Measurements from ENCODE around the gene SUN5. TPM values are rescaled to one million over a fixed set of nuclear protein-coding genes. Genes with fewer than 3 reads are reported as not detected.

SUN5 gene
- total and polyA plus RNA-seq, 2 donors (not counting 1 experiment from before 2014, with no cell fraction given): not detected

DNA sequence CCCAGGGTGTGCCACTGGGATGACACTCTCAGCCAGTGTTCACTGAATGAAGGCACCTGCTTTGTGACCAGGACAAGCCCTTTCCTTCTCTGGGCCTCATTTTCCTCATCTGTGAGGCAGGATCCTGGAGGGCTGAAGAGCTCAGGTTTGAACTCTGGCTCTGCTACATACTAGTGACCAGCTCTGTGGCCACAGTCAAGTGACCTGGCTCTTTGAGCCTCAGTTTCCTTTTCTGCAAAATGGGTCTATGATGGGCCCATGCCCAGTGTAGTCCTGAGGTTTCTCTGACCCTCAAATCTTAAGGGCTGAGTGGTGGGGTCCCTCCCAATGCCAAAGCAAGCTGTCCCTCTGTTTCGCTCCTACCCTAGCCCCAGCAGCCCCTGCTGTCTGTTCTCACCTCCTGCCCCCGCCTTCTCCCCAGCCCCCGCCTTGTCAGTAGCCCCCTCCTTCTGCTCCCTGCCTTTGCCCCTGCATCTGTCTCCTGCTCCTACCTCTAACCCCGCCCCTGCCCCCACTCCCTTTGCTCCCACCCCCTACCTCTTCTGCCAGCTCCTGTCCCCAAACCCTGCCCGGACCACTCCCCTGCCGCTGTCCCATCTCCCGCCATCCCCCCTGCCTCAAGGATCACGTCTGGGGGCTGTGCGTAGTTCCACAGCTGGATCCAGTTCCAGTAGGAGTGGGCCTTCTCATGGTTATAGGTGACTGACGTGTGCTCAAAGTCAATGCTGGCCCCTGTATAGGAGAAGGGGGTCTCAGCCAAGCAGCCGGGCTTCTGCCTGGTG is 17.0 kb downstream of the SUN5 start:
- no peaks in the 10 kb centered on the region for H3K79me2 ChIP-seq (ENCODE audit: control insufficient read depth, insufficient read depth, low read length)
- H3K27me3 ChIP-seq (replicated peaks in 1 of 4; ENCODE audit: control extremely low read depth in 1 of 4, control insufficient read depth in 3 of 4, insufficient read depth in 4 of 4, low read length in 3 of 4): no peaks in the 10 kb centered on the region
- no peak overlapping the region for H2AFZ ChIP-seq (ENCODE audit: insufficient read depth, low read depth, low read length, poor library complexity, severe bottlenecking)
- H4K20me1 ChIP-seq (ENCODE audit: control insufficient read depth, insufficient read depth, low read length, poor library complexity, severe bottlenecking): no peaks in the 10 kb centered on the region
- H3K4me2 ChIP-seq (replicated peaks; ENCODE audit: low read depth, low read length, poor library complexity, severe bottlenecking): no peak overlapping the region
- CTCF ChIA-PET: no interaction called here
- DNase-seq: no peak
- intact Hi-C loops (cut with micrococcal nuclease): no loop called here
- peaks cover 16 to 20% of the 10 kb centered on the region in 2 donors for H3K4me1 ChIP-seq (ENCODE audit: control insufficient read depth in 2 of 2, insufficient read depth in 2 of 2, low read length in 2 of 2)
- WGBS (ENCODE audit: insufficient coverage): 98% methylated on average over 8 of the region's 11 CpGs
- Mint-ChIP-seq H3K4me1 (peaks cover 17% of the 10 kb centered on the region), H3K27ac (no peak overlapping the region), H3K9me3 (ENCODE audit: insufficient read depth) (no peaks in the 10 kb centered on the region), H3K4me3 (no peak overlapping the region), H3K27me3 (no peaks in the 10 kb centered on the region)
- H3K4me3 ChIP-seq (ENCODE audit: control extremely low read depth in 1 of 5, extremely low read depth in 1 of 5, insufficient read depth in 1 of 5, low read depth in 2 of 5, low read length in 4 of 5): no peak overlapping the region
- ATAC-seq (ENCODE audit: low read depth): no peak
- H3K36me3 ChIP-seq (replicated peaks in 1 of 2; ENCODE audit: control extremely low read depth in 1 of 2, control insufficient read depth in 1 of 2, extremely low read depth in 1 of 2, insufficient read depth in 2 of 2, low read length in 1 of 2): no peaks in the 10 kb centered on the region
- H3K9ac ChIP-seq (ENCODE audit: low read length): no peak overlapping the region
- H3K27ac ChIP-seq (ENCODE audit: low read length in 2 of 2): no peak overlapping the region
- TF ChIP-seq EZH2 (IDR thresholded peaks at IDR 0.05; ENCODE audit: borderline replicate concordance, insufficient read depth, low read depth, low read length, poor library complexity, severe bottlenecking): no peak
- TF ChIP-seq, protein P1, sequence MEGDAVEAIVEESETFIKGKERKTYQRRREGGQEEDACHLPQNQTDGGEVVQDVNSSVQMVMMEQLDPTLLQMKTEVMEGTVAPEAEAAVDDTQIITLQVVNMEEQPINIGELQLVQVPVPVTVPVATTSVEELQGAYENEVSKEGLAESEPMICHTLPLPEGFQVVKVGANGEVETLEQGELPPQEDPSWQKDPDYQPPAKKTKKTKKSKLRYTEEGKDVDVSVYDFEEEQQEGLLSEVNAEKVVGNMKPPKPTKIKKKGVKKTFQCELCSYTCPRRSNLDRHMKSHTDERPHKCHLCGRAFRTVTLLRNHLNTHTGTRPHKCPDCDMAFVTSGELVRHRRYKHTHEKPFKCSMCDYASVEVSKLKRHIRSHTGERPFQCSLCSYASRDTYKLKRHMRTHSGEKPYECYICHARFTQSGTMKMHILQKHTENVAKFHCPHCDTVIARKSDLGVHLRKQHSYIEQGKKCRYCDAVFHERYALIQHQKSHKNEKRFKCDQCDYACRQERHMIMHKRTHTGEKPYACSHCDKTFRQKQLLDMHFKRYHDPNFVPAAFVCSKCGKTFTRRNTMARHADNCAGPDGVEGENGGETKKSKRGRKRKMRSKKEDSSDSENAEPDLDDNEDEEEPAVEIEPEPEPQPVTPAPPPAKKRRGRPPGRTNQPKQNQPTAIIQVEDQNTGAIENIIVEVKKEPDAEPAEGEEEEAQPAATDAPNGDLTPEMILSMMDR (IDR thresholded peaks at IDR 0.05): no peak
- H3K9me3 ChIP-seq (ENCODE audit: control extremely low read depth in 1 of 3, control insufficient read depth in 2 of 3, insufficient read depth in 1 of 3, low read length in 2 of 3): peaks cover 0 to 5% (median 0%) of the 10 kb centered on the region in 3 donors
- POLR2A ChIA-PET: no interaction called here

DNA sequence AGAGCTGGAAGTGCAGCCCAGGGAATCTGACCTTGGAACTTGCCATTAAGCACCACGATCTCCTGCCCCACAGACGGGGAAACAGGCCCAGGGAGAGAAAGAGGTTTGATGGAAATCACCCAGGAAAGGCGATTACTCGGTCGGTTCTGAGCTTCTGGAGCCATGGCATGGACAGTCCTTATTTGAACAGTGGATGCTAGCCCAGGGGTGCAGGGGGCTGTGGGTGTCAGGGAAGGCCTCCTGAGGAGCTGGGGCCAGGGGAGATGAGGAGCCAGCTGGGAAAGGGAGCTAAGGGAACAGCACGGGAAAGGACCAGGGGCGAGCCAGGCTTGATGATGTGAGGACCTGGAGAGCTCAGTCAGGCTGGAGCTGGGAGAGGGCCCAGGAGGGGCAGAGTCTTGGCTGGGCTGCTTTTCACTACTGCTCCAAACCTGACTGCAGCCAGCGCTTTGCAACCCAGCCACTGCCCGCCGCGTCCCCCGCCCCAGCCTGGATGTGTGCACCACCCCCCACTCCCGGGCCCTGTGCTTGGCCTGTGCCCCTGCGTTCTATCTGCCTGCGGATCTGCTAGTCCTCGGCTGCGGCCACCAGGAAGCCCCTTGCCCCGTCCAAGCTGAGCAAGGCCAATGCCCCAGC is 17.8 kb downstream of the SUN5 start:
- Mint-ChIP-seq H3K9me3 (ENCODE audit: insufficient read depth) (no peaks in the 10 kb centered on the region), H3K4me3 (no peak overlapping the region), H3K27me3 (no peaks in the 10 kb centered on the region), H3K4me1 (peaks cover 9% of the 10 kb centered on the region), H3K27ac (no peak overlapping the region)
- Histone ChIP-seq H3K9me3 (ENCODE audit: control extremely low read depth in 1 of 3, control insufficient read depth in 2 of 3, insufficient read depth in 1 of 3, low read length in 2 of 3) (peaks cover 0 to 5% (median 0%) of the 10 kb centered on the region in 3 donors), H3K27me3 (replicated peaks in 1 of 4; ENCODE audit: control extremely low read depth in 1 of 4, control insufficient read depth in 3 of 4, insufficient read depth in 4 of 4, low read length in 3 of 4) (no peaks in the 10 kb centered on the region), H4K20me1 (ENCODE audit: control insufficient read depth, insufficient read depth, low read length, poor library complexity, severe bottlenecking) (no peaks in the 10 kb centered on the region), H3K79me2 (ENCODE audit: control insufficient read depth, insufficient read depth, low read length) (no peaks in the 10 kb centered on the region), H3K4me1 (ENCODE audit: control insufficient read depth in 2 of 2, insufficient read depth in 2 of 2, low read length in 2 of 2) (peaks cover 8 to 12% of the 10 kb centered on the region in 2 donors), H3K36me3 (replicated peaks in 1 of 2; ENCODE audit: control extremely low read depth in 1 of 2, control insufficient read depth in 1 of 2, extremely low read depth in 1 of 2, insufficient read depth in 2 of 2, low read length in 1 of 2) (no peaks in the 10 kb centered on the region), H3K4me3 (ENCODE audit: control extremely low read depth in 1 of 5, extremely low read depth in 1 of 5, insufficient read depth in 1 of 5, low read depth in 2 of 5, low read length in 4 of 5) (no peak overlapping the region), H3K4me2 (replicated peaks; ENCODE audit: low read depth, low read length, poor library complexity, severe bottlenecking) (no peak overlapping the region), H3K27ac (ENCODE audit: low read length in 2 of 2) (no peak overlapping the region), H2AFZ (ENCODE audit: insufficient read depth, low read depth, low read length, poor library complexity, severe bottlenecking) (no peak overlapping the region), H3K9ac (ENCODE audit: low read length) (no peak overlapping the region)
- DNase-seq (no peak), ATAC-seq (ENCODE audit: low read depth) (no peak)
- intact Hi-C loops (cut with micrococcal nuclease): no loop called here
- CTCF ChIA-PET: no interaction called here
- 94% methylated on average over 14 of the region's 18 CpGs for WGBS (ENCODE audit: insufficient coverage)
- POLR2A ChIA-PET: no interaction called here
- TF ChIP-seq, protein P1 (IDR thresholded peaks at IDR 0.05): no peak
- TF ChIP-seq EZH2 (IDR thresholded peaks at IDR 0.05; ENCODE audit: borderline replicate concordance, insufficient read depth, low read depth, low read length, poor library complexity, severe bottlenecking): no peak

Data from B cell (primary cell).